ENCODE results near the gene TNMD. TPM values are rescaled to one million over a fixed set of nuclear protein-coding genes. Genes with fewer than 3 reads are reported as not detected.

The TNMD gene
- total and polyA plus RNA-seq, 10 of the 15 experiments (the other 5 are each of a cell fraction or from before 2014, with no cell fraction given), result not detected

DNA sequence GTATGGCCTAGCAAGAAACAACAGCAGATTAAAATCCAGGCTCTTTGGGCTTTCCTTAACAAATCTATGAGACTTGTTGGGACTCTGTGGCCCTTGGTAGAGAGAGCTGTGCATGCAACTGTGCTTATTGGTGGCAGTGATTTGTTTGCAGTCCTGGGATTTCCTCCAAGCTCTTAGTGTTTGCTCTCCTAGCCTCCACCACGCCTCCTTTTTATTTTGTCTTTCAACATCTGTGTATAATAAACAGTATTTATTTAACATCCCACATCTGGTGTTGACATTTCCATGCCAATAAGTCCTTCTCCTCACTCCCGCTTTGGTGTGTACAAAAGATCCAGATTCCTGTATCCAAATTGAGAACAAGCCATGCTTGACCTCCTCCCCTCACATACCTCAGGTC is 3.1 kb downstream of the TNMD start:
- 0% methylated on average over 2 of the region's 2 CpGs for WGBS (ENCODE audit: insufficient coverage, insufficient replicate concordance, low lambda C conversion rate, missing lambda C conversion rate)
- no peak for TF ChIP-seq YBX1 (IDR thresholded peaks at IDR 0.05)
- H3K4me3 ChIP-seq, result no peak overlapping the region
- no peaks in the 10 kb centered on the region for H3K9me3 ChIP-seq (replicated peaks; ENCODE audit: control insufficient read depth, insufficient read depth, low read length)
- H3K79me2 ChIP-seq (ENCODE audit: control insufficient read depth, insufficient read depth, low read length), result no peaks in the 10 kb centered on the region
- no peak for DNase-seq (ENCODE audit: low read depth, low spot score)
- CTCF ChIA-PET, result no interaction called here
- RAD21 ChIA-PET (ENCODE audit: unreplicated experiment), result no interaction called here
- intact Hi-C loops (cut with micrococcal nuclease; ENCODE audit: unreplicated experiment), result no loop called here
- POLR2A ChIA-PET, result no interaction called here
- H3K4me2 ChIP-seq (ENCODE audit: control insufficient read depth, insufficient read depth), result no peak overlapping the region
- no peaks in the 10 kb centered on the region; a peak in 2 of 4 replicates for H3K27me3 ChIP-seq (replicated peaks in 1 of 2; ENCODE audit: control insufficient read depth in 2 of 2, insufficient read depth in 2 of 2, low read length in 1 of 2)
- ATAC-seq, result no peak
- in situ Hi-C loops (cut with MboI), result no loop called here
- no peaks in the 10 kb centered on the region for H3K4me1 ChIP-seq (ENCODE audit: control insufficient read depth, insufficient read depth, low read length)
- H4K20me1 ChIP-seq (ENCODE audit: control insufficient read depth, insufficient read depth), result no peaks in the 10 kb centered on the region
- no peak for FAIRE-seq
- no peak overlapping the region for H2AFZ ChIP-seq (ENCODE audit: control insufficient read depth, low read depth, low read length)
- BruUV-seq (replicated peaks), result no TSS peak
- no peak overlapping the region for H3K9ac ChIP-seq (ENCODE audit: control insufficient read depth, insufficient read depth, low read length)
- H3K27ac ChIP-seq (ENCODE audit: control insufficient read depth, insufficient read depth), result no peak overlapping the region
- SMC1A ChIA-PET (ENCODE audit: uncharacterized antibody, unreplicated experiment), result no interaction called here
- H3K36me3 ChIP-seq (ENCODE audit: control insufficient read depth in 2 of 2, insufficient read depth in 2 of 2, low read length in 1 of 2), result no peaks in the 10 kb centered on the region

GRCh38 chrX:100591256-100592051 is 6.7 kb downstream of the TNMD start:
- CTCF ChIA-PET, result interaction anchor here (1.8 kb wide), 1 partner anchor 23 kb away, joined by 4 read pairs; no protein-coding TSS in a partner anchor
- Histone ChIP-seq H3K4me2 (ENCODE audit: control insufficient read depth, insufficient read depth) (no peak overlapping the region), H4K20me1 (ENCODE audit: control insufficient read depth, insufficient read depth) (no peaks in the 10 kb centered on the region), H3K36me3 (ENCODE audit: control insufficient read depth in 2 of 2, insufficient read depth in 2 of 2, low read length in 1 of 2) (no peaks in the 10 kb centered on the region), H3K9ac (ENCODE audit: control insufficient read depth, insufficient read depth, low read length) (no peak overlapping the region), H3K27ac (ENCODE audit: control insufficient read depth, insufficient read depth) (no peak overlapping the region), H3K9me3 (replicated peaks; ENCODE audit: control insufficient read depth, insufficient read depth, low read length) (no peaks in the 10 kb centered on the region), H3K4me1 (ENCODE audit: control insufficient read depth, insufficient read depth, low read length) (no peaks in the 10 kb centered on the region), H3K27me3 (replicated peaks in 1 of 2; ENCODE audit: control insufficient read depth in 2 of 2, insufficient read depth in 2 of 2, low read length in 1 of 2) (no peaks in the 10 kb centered on the region), H3K4me3 (no peak overlapping the region), H2AFZ (ENCODE audit: control insufficient read depth, low read depth, low read length) (no peak overlapping the region), H3K79me2 (ENCODE audit: control insufficient read depth, insufficient read depth, low read length) (no peaks in the 10 kb centered on the region)
- in situ Hi-C loops (cut with MboI) (no loop called here), intact Hi-C loops (cut with micrococcal nuclease; ENCODE audit: unreplicated experiment) (no loop called here)
- no peak for FAIRE-seq
- no TSS peak for BruUV-seq (replicated peaks)
- WGBS (ENCODE audit: insufficient coverage, insufficient replicate concordance, low lambda C conversion rate, missing lambda C conversion rate), result 15% methylated on average over 5 of the region's 5 CpGs
- DNase-seq (ENCODE audit: low read depth, low spot score), result no peak
- SMC1A ChIA-PET (ENCODE audit: uncharacterized antibody, unreplicated experiment), result no interaction called here
- TF ChIP-seq POLR2AphosphoS2 (IDR thresholded peaks at IDR 0.05; ENCODE audit: low read depth, low read length), result no peak
- TF ChIP-seq, protein P1, sequence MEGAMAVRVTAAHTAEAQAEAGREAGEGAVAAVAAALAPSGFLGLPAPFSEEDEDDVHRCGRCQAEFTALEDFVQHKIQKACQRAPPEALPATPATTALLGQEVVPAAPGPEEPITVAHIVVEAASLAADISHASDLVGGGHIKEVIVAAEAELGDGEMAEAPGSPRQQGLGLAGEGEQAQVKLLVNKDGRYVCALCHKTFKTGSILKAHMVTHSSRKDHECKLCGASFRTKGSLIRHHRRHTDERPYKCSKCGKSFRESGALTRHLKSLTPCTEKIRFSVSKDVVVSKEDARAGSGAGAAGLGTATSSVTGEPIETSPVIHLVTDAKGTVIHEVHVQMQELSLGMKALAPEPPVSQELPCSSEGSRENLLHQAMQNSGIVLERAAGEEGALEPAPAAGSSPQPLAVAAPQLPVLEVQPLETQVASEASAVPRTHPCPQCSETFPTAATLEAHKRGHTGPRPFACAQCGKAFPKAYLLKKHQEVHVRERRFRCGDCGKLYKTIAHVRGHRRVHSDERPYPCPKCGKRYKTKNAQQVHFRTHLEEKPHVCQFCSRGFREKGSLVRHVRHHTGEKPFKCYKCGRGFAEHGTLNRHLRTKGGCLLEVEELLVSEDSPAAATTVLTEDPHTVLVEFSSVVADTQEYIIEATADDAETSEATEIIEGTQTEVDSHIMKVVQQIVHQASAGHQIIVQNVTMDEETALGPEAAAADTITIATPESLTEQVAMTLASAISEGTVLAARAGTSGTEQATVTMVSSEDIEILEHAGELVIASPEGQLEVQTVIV (IDR thresholded peaks at IDR 0.05; ENCODE audit: borderline replicate concordance, partially characterized antibody), result no peak
- RAD21 ChIA-PET (ENCODE audit: unreplicated experiment), result no interaction called here
- ATAC-seq, result no peak
- POLR2A ChIA-PET, result no interaction called here

Data from GM12878 (cell line).